SK-N-MC (cell line): ENCODE measurements around the gene NKX1-1.
"Not testable (repeated sequence)": the region's sequence is repeated elsewhere in the genome, so short reads cannot be mapped to it uniquely, and the experiment has no call there.

Experiments
- DNase-seq: peaks from one replicate; pipeline ENCODE4 v3.0.0-alpha.2; 2011; ENCODE audit warnings: low read depth, low spot score
- H3K27ac ChIP-seq: fragments of 200-600 bp; sonication (generic); 2 replicates; pipeline ENCODE4 v1.5.1; 2016; ENCODE audit warnings: mixed run types
- H3K36me3 ChIP-seq: fragments of 200-600 bp; sonication (generic); 2 replicates; pipeline ENCODE4 v1.6.1; 2017; ENCODE audit warnings: antibody characterized with exemption, low read length, mixed read lengths; ENCODE audit not compliant: insufficient read depth
- H3K4me3 ChIP-seq: fragments of 200-600 bp; sonication (generic); 2 replicates; pipeline ENCODE4 v1.5.1; 2016
- H3K9ac ChIP-seq: fragments of 200-600 bp; sonication (generic); 2 replicates; pipeline ENCODE4 v1.8.0; 2017; ENCODE audit warnings: mixed run types, mixed read lengths; ENCODE audit not compliant: insufficient read length
- H3K9me3 ChIP-seq: fragments of 200-600 bp; sonication (generic); 2 replicates; pipeline ENCODE4 v1.6.1; 2017; ENCODE audit warnings: low read depth, mild to moderate bottlenecking, antibody characterized with exemption, low read length, moderate library complexity, mixed read lengths
- EZH2 ChIP-seq: fragments of 200-600 bp; sonication (generic); IDR thresholded peaks from one replicate; pipeline ENCODE4 v1.6.1; 2017; ENCODE audit warnings: antibody characterized with exemption
- FOXP2 ChIP-seq: optimal IDR thresholded peaks from 2 replicates; pipeline ENCODE3; 2011; ENCODE audit warnings: mild to moderate bottlenecking, moderate library complexity; ENCODE audit not compliant: insufficient read depth; ENCODE audit errors: extremely low read length, control extremely low read depth
- POLR2AphosphoS5 ChIP-seq: IDR thresholded peaks from 2 replicates; pipeline ENCODE4 v1.6.1; 2012; ENCODE audit warnings: mild to moderate bottlenecking, low read depth, low read length, borderline replicate concordance

NKX1-1 gene

DNA sequence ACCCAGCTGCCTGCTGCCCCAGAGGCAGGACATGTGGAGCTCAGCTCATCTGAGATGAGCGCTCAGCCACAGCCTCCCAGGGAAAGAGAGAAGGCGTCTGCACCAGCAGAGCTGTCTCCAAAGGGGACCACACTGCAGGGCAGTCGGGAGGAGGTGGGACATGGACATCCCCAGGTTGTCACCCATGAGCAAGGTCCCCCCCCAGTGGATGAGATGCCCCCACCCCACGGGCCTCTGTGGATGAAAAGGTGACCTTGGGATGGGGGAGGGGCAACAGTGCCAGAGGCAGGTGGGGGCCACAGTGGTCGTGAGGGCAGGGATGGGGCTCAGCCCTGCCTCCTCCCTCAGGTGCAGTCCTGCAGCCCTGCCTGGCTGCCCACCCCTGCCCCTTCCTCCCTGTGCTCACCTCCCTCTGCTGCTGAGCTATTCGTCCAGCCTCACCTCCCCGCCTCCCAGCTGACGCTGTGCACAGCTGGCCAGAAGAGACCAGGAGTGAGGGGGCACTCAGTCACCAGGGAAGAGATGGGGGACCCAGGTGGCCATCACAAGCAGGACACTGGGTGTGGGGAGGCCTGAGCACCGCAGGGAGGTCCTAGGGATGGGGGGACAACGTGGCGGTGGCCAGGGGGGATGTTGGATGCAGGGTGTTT lies 9.3 kb downstream of the NKX1-1 start:
- no peak for DNase-seq
- H3K27ac ChIP-seq, result no peak overlapping the region

GRCh38 chr4:1395941-1396805 lies 10.1 kb downstream of the NKX1-1 start:
- Histone ChIP-seq H3K9ac (no peak overlapping the region), H3K27ac (no peak overlapping the region), H3K4me3 (no peak overlapping the region), H3K9me3 (no peaks in the 10 kb centered on the region), H3K36me3 (no peaks in the 10 kb centered on the region)
- TF ChIP-seq POLR2AphosphoS5, result no peak
- TF ChIP-seq EZH2, result no peak
- no peak for TF ChIP-seq FOXP2
- no peak for DNase-seq

More for the DNA sequence above, 9.3 kb downstream of the NKX1-1 start:
- no peak overlapping the region for H3K4me3 ChIP-seq
- no peaks in the 10 kb centered on the region for H3K9me3 ChIP-seq
- no peak overlapping the region for H3K9ac ChIP-seq
- no peaks in the 10 kb centered on the region for H3K36me3 ChIP-seq
- no peak for TF ChIP-seq EZH2
- no peak for TF ChIP-seq POLR2AphosphoS5
- TF ChIP-seq FOXP2, result no peak

DNA sequence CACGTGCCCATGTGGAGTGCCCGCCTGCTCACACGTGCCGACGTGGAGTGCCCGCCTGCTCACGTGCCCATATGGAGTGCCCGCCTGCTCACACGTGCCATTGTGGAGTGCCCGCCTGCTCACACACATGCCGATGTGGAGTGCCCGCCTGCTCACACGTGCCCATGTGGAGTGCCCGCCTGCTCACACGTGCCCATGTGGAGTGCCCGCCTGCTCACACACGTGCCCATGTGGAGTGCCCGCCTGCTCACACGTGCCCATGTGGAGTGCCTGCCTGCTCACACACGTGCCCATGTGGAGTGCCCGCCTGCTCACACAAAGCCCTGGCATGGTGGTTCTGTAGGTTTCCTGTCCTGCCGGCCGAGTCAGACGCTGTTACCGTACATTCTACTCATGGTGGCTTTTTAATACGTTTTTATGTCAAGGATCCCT lies 10.8 kb downstream of the NKX1-1 start:
- H3K4me3 ChIP-seq, H3K36me3 ChIP-seq, H3K9me3 ChIP-seq, DNase-seq, H3K27ac ChIP-seq, H3K9ac ChIP-seq: not testable (repeated sequence)

DNA sequence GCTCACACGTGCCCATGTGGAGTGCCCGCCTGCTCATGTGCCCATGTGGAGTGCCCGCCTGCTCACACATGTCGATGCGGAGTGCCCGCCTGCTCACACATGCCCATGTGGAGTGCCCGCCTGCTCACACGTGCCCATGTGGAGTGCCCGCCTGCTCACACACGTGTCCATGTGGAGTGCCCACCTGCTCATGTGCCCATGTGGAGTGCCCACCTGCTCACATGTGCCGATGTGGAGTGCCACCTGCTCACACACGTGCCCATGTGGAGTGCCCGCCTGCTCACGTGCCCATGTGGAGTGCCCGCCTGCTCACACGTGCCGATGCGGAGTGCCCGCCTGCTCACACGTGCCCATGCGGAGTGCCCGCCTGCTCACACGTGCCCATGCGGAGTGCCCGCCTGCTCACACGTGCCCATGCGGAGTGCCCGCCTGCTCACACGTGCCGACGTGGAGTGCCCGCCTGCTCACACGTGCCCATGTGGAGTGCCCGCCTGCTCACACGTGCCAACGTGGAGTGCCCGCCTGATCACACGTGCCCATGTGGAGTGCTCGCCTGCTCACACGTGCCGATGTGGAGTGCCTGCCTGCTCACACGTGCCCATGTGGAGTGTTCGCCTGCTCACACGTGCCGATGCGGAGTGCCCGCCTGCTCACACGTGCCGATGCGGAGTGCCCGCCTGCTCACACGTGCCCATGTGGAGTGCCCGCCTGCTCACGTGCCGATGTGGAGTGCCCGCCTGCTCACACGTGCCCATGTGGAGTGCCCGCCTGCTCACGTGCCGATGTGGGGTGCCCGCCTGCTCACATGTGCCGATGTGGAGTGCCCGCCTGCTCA lies 11.5 kb downstream of the NKX1-1 start:
- not testable (repeated sequence) for H3K27ac ChIP-seq, H3K9ac ChIP-seq, H3K4me3 ChIP-seq, DNase-seq, H3K36me3 ChIP-seq, H3K9me3 ChIP-seq

- Histone ChIP-seq H3K9ac (no peak overlapping the region), H3K9me3 (no peaks in the 10 kb centered on the region), H3K4me3 (no peak overlapping the region), H3K27ac (no peak overlapping the region), H3K36me3 (no peaks in the 10 kb centered on the region)
- TF ChIP-seq EZH2, result no peak
- DNase-seq, result no peak
These were observed 12.4 kb downstream of the NKX1-1 start for GRCh38 chr4:1393866-1394265.

DNA sequence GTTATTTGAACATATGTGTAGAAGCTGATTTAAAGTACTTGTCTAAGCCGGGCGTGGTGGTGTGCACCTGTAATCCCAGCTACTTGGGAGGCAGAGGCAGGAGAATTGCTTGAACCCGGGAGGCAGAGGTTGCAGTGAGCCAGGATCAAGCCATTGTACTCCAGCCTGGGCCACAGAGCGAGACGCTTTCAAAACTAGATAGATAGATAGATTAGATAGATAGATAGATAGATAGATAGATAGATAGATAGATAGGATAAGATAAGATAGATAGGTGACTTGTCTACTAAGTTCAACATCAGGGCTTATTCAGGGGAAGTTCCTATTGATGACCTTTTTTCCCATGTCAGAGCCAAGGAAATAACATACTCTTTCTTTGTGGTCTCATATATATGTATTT lies 12.9 kb downstream of the NKX1-1 start:
- not testable (repeated sequence) for H3K9me3 ChIP-seq, H3K4me3 ChIP-seq, H3K27ac ChIP-seq, H3K9ac ChIP-seq, DNase-seq, H3K36me3 ChIP-seq

GRCh38 chr4:1385373-1386340 lies 20.6 kb downstream of the NKX1-1 start:
- no peak overlapping the region for H3K9ac ChIP-seq
- TF ChIP-seq FOXP2, result no peak
- TF ChIP-seq POLR2AphosphoS5, result no peak
- no peak for TF ChIP-seq EZH2

More at GRCh38 chr4:1385373-1386340, 20.6 kb downstream of the NKX1-1 start:
- Histone ChIP-seq H3K36me3 (no peaks in the 10 kb centered on the region), H3K9me3 (peaks cover 3% of the 10 kb centered on the region; the same call in 1 of the 2 replicates), H3K4me3 (no peak overlapping the region), H3K27ac (no peak overlapping the region)
- no peak for DNase-seq
